Stimulated activated effector memory CD8-positive, alpha-beta T cell treated with anti-CD3 and anti-CD28 coated beads, Interleukin-12 subunit alpha, Interleukin-12 subunit beta, amount 100 ng/mL, for 72 hours (primary cell): Measurements from ENCODE around the gene PRPH2.
"Not testable (repeated sequence)": the region's sequence is repeated elsewhere in the genome, so short reads cannot be mapped to it uniquely, and the experiment has no call there.

Experiments
- ATAC-seq: fragments of 150-1000 bp; cut with Tn5 transposase; 2 replicates; pipeline ENCODE4 v1.10.0; 2021
- DNase-seq, 2 donors: peaks; one replicate each; pipeline ENCODE4 v3.0.0; 2021 to 2022; ENCODE audit warnings: low spot score in 2 of 2
- H3K27ac Mint-ChIP-seq: one replicate; pipeline ENCODE4 v1.8.0; 2022; ENCODE audit warnings: mild to moderate bottlenecking, mixed read lengths
- H3K36me3 Mint-ChIP-seq: one replicate; pipeline ENCODE4 v1.8.0; 2022; ENCODE audit warnings: mild to moderate bottlenecking, mixed read lengths
- H3K4me1 Mint-ChIP-seq: one replicate; pipeline ENCODE4 v1.8.0; 2022; ENCODE audit warnings: mixed read lengths
- H3K4me3 Mint-ChIP-seq: one replicate; pipeline ENCODE4 v1.8.0; 2022; ENCODE audit warnings: mild to moderate bottlenecking, mixed read lengths
- H3K9me3 Mint-ChIP-seq: one replicate; pipeline ENCODE4 v1.8.0; 2022; ENCODE audit warnings: mixed read lengths

Gene PRPH2

GRCh38 chr6:42746463-42747391 lies 24.3 kb upstream of the PRPH2 start:
- peaks cover 26% of the 10 kb centered on the region for H3K4me1 Mint-ChIP-seq
- H3K9me3 Mint-ChIP-seq: no peaks in the 10 kb centered on the region
- H3K4me3 Mint-ChIP-seq: peak overlapping the region; percentile 91
- peak overlapping the region; percentile 97 for H3K27ac Mint-ChIP-seq
- peak; percentile 71 to 93 for DNase-seq
- peaks cover 24% of the 10 kb centered on the region for H3K36me3 Mint-ChIP-seq
- peak; percentile 76 for ATAC-seq

GRCh38 chr6:42745640-42746462 lies 23.5 kb upstream of the PRPH2 start, which contains the start of gene TBCC:
TSS of gene TBCC (minus strand) at chr6:42746103. CDS start at chr6:42746073, 30 bp downstream.
- Mint-ChIP-seq H3K36me3 (peaks cover 24% of the 10 kb centered on the region), H3K4me1 (peaks cover 26% of the 10 kb centered on the region), H3K9me3 (no peaks in the 10 kb centered on the region), H3K27ac (peak within 1 kb of the TSS; percentile 97), H3K4me3 (peak within 1 kb of the TSS; percentile 91)
- ATAC-seq: peak; percentile 86
- peak; percentile 72 to 91 for DNase-seq

GRCh38 chr6:42745083-42745639 lies 22.8 kb upstream of the PRPH2 start:
- peak overlapping the region; percentile 91 for H3K4me3 Mint-ChIP-seq
- ATAC-seq (no peak), DNase-seq (peak; percentile 8 to 64)
- peak overlapping the region; percentile 97 for H3K27ac Mint-ChIP-seq
- H3K9me3 Mint-ChIP-seq: no peaks in the 10 kb centered on the region
- peaks cover 24% of the 10 kb centered on the region for H3K36me3 Mint-ChIP-seq
- peaks cover 26% of the 10 kb centered on the region for H3K4me1 Mint-ChIP-seq

- DNase-seq (no peak), ATAC-seq (no peak)
- Mint-ChIP-seq H3K27ac (no peak overlapping the region), H3K9me3 (no peaks in the 10 kb centered on the region), H3K4me3 (peak overlapping the region; percentile 91), H3K36me3 (peaks cover 24% of the 10 kb centered on the region), H3K4me1 (peaks cover 26% of the 10 kb centered on the region)
Observed at GRCh38 chr6:42744351-42744893, 22.0 kb upstream of the PRPH2 start.

- no peak for ATAC-seq
- Mint-ChIP-seq H3K27ac (no peak overlapping the region), H3K4me3 (no peak overlapping the region), H3K36me3 (peaks cover 24% of the 10 kb centered on the region), H3K9me3 (no peaks in the 10 kb centered on the region), H3K4me1 (peaks cover 13% of the 10 kb centered on the region)
- no peak for DNase-seq
Observed at GRCh38 chr6:42742116-42742894, 19.9 kb upstream of the PRPH2 start.

- Mint-ChIP-seq H3K27ac (no peak overlapping the region), H3K9me3 (no peaks in the 10 kb centered on the region), H3K4me3 (no peak overlapping the region), H3K36me3 (peaks cover 20% of the 10 kb centered on the region), H3K4me1 (peaks cover 10% of the 10 kb centered on the region)
- ATAC-seq (no peak), DNase-seq (no peak)
Observed at GRCh38 chr6:42740725-42741124, 18.3 kb upstream of the PRPH2 start.

GRCh38 chr6:42735976-42736375 lies 13.6 kb upstream of the PRPH2 start:
- Mint-ChIP-seq H3K4me3 (no peak overlapping the region), H3K9me3 (no peaks in the 10 kb centered on the region), H3K36me3 (no peaks in the 10 kb centered on the region), H3K27ac (no peak overlapping the region), H3K4me1 (no peaks in the 10 kb centered on the region)
- DNase-seq (no peak), ATAC-seq (no peak)

- ATAC-seq, H3K27ac Mint-ChIP-seq, H3K9me3 Mint-ChIP-seq, H3K36me3 Mint-ChIP-seq, H3K4me3 Mint-ChIP-seq, DNase-seq, H3K4me1 Mint-ChIP-seq: not testable (repeated sequence)
Observed at GRCh38 chr6:42733867-42734481, 11.6 kb upstream of the PRPH2 start.

GRCh38 chr6:42729731-42730130 lies 7.3 kb upstream of the PRPH2 start:
- Mint-ChIP-seq H3K9me3 (no peaks in the 10 kb centered on the region), H3K4me1 (peaks cover 23% of the 10 kb centered on the region), H3K27ac (no peak overlapping the region), H3K4me3 (no peak overlapping the region), H3K36me3 (no peaks in the 10 kb centered on the region)
- ATAC-seq: no peak
- DNase-seq: no peak

- Mint-ChIP-seq H3K36me3 (no peaks in the 10 kb centered on the region), H3K4me3 (peak overlapping the region; percentile 74)
Observed at GRCh38 chr6:42727627-42728026, 5.2 kb upstream of the PRPH2 start.

GRCh38 chr6:42727087-42727611 lies 4.8 kb upstream of the PRPH2 start:
- ATAC-seq (peak; percentile 14), DNase-seq (peak in 1 of 2 donors; percentile 14)
- Mint-ChIP-seq H3K4me1 (peaks cover 23% of the 10 kb centered on the region), H3K36me3 (no peaks in the 10 kb centered on the region), H3K9me3 (no peaks in the 10 kb centered on the region), H3K4me3 (peak overlapping the region; percentile 74), H3K27ac (peak overlapping the region; percentile 95)

More at GRCh38 chr6:42727627-42728026, 5.2 kb upstream of the PRPH2 start:
- peaks cover 23% of the 10 kb centered on the region for H3K4me1 Mint-ChIP-seq
- peak overlapping the region; percentile 95 for H3K27ac Mint-ChIP-seq
- ATAC-seq (no peak), DNase-seq (no peak)
- H3K9me3 Mint-ChIP-seq: no peaks in the 10 kb centered on the region

- peaks cover 23% of the 10 kb centered on the region for H3K4me1 Mint-ChIP-seq
Observed at GRCh38 chr6:42726485-42727086, 4.2 kb upstream of the PRPH2 start.

GRCh38 chr6:42726026-42726425 lies 3.6 kb upstream of the PRPH2 start:
- ATAC-seq (no peak), DNase-seq (no peak)
- no peaks in the 10 kb centered on the region for H3K9me3 Mint-ChIP-seq
- H3K36me3 Mint-ChIP-seq: no peaks in the 10 kb centered on the region
- peak overlapping the region; percentile 95 for H3K27ac Mint-ChIP-seq
- peak overlapping the region; percentile 74 for H3K4me3 Mint-ChIP-seq
- H3K4me1 Mint-ChIP-seq: peaks cover 23% of the 10 kb centered on the region

More at GRCh38 chr6:42726485-42727086, 4.2 kb upstream of the PRPH2 start:
- DNase-seq (peak; percentile 38 to 73), ATAC-seq (peak; percentile 98)
- Mint-ChIP-seq H3K4me3 (peak overlapping the region; percentile 74), H3K27ac (peak overlapping the region; percentile 95), H3K9me3 (no peaks in the 10 kb centered on the region), H3K36me3 (no peaks in the 10 kb centered on the region)
